ENCODE data around the gene MDM2.

The MDM2 gene

DNA sequence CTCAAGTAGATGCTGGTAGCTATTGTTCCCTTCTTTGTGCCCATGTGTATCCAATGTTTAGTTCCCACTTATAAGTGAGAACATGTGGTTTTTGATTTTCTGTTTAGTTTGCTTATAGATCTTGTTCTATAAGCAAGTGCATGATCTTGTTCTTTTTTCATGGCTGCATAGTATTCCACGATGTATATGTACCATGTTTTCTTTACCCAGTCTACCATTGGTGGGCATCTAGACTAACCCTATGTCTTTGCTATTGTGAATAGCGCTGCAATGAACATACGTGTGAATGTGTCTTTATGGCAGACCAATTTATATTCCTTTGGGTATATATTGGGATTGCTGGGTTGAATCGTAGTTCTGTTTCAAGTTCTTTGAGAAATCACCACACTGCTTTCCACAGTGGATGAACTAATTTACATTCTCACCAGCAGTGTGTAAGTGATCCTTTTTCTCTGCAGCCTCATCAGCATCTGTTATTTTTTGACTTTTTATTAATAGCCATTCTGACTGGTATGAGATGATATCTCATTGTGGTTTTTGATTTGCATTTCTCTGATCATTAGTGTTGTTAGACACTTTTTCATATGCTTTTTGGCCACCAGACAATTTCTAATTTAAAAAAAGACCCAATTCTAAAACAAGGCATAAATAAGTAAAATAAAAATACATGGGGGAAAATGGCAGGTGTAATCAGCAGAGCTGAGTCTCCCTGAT is 74.4 kb downstream of the MDM2 start:
- no peak for DNase-seq

DNA sequence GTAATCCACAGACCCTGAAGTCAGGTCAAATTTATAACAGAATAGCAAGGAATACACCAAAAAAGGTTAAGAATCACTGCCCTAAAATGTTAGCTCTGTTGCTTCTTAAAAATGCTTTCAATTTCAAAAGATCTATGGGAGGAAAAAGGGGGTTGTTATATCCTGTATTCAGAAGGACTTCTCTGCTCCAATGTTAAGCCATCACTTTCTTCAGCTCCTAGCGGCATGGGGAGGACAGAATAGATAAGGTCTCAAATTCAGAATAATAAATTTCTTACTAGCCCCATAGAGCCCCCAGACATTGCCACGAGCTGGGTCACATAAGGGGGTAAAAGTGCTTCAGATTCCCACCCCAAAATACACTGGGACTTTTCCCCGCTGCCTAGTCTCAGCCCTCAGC is 75.2 kb downstream of the MDM2 start:
- DNase-seq: no peak

DNA sequence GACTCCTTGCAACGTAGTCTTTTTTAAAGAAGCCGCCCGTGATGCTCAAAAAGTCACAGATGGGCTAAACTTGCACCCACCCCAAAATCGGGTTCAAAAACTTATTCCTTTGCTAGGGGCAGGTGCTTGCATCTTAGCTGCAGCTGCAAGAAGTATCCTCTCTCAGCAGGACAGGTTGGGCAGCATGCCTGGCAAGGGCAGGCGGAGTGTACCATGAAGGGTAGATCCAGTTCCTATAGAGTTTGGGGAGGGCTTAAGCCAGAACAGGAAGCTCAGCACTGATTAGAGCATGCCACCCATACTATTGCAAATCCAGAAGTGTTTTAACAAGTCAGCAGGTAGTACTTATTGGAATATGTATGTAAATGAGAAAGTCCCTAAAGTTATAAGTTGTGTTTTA is 76.3 kb downstream of the MDM2 start:
- DNase-seq: no peak

DNA sequence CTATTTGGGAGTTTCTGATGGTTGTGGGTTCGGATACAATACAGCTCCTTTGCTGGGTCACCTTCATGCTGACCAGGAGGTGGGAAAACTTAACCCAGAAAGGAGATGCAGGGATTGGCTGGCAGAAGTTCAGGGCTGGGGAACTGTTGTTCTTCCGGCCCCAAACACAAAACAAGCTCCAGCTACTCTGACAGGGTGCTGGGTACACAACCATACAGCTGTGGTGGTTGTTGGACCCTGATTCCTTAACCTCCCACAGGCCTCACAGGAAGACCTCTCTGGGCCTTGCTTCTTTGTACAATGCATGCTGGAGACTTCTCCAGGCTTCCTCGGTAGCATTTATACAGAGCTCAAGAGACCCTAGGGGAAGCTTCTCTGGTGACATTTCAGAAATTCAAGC is 77.4 kb downstream of the MDM2 start:
- DNase-seq: no peak

DNA sequence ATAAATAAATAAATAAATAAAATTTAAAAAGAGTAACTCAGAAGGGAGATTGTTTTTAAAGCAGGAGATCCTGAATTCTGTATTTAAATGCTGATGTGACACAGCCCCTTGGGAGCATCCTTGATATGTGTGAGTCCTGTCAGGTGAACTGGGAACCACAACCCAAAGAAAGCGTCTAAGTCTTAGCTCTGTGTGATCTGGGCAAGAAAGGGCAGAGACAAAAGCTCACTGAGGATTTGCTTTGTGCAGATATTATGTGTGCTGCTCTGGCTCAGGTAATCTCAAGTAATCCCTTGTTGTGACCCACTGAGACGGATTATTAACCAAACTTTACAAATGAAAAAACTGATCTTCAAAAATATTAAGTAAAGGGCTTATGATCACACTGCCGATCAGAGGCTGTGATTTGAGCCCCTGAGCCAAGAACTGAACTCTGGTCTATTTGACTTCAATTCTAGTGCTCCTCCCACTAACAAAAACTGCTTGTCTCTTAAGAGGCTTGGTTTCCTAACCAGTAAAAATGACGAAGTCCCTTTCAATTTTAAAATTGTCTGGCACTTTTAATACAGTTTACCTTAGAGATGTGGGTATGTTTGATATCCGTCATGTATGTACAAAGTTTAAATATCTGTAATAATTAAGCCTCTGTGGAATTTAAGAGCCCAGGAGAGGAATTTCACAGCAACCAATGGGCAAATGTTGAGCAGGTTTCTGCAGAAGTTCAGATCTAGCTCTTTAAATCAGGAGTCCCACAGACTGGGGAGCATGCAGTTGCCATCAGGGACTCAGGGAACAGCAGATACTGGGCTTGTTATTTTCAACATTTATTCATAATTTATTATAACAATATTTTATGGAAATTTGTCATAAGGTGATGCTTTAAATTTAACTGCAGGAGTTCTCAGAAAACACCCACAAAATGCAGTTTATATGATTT is 78.9 kb downstream of the MDM2 start:
- no peak for DNase-seq

DNA sequence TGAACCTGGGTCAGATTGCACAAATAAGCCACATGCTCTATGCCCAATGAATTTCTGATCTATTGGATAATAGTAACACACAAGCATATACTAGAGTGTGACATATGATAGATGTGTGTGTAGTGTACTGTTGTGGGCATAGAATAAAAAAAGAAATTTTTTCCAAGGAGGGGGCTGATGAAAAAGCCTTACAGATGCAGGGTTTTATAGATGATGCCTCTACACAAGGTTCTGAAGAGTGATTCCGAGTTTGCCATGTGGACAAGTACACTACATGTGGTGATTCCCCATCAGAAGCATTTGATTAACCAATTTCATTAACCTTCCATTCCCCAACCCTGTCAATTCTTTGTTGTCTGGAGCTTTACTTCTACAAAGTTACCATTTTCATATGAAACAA is 79.7 kb downstream of the MDM2 start:
- no peak for DNase-seq

DNA sequence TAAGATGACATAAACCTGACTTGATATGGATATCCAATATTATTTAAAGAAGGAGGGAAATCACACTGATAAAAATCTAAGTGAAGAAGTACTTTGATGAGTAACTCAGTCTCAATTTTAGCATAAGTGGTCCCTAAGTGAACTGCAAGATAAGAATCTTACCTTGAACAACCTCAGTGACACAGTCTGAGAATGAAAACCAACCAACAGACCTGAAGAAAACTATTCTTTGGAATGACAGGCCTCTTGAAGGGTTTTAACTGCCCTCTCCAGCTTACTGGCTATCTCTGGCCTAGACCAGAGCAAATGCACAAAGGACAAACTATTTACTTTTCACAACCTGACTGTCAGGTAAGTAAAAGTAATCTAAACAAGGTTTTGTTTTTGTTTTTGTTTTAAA is 80.3 kb downstream of the MDM2 start:
- DNase-seq: no peak

DNA sequence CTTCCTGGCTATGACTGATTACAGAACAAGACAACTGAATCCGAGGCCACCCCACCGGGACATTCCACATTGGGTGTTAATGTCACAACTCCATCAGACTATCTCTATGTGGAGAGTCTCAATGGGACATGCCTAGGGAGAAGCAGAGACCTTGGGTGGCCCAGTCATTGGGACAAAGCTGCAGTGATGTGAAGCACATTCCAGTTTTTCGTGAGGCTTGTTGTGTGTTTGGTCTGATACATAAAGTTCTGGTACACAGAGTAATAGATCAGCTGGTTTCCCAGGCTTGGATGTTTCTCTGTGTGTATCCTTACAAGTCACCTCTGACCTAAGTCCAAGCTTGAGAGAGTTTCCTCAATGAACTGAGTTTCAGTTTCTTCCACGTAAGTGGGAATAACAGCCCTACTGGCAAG is 82.7 kb downstream of the MDM2 start:
- DNase-seq: no peak

DNA sequence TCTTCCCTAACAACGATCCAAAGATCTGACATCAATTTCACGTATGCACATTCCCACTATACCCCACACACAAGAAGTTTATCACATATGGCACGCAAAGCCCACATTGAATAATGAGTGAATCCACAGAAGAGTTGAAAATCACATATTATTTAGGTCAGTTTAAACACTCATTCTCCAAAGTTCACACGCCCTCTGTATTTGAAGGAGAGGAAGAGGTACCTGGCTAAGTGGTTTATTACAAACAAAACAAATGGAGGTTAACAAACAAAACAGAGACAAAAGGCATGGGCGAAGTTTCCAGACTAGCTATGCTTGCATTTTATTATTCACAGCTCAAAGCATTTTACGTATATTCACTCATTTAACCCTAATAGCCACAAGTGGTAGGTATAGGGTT is 83.2 kb downstream of the MDM2 start:
- no peak for DNase-seq

DNA sequence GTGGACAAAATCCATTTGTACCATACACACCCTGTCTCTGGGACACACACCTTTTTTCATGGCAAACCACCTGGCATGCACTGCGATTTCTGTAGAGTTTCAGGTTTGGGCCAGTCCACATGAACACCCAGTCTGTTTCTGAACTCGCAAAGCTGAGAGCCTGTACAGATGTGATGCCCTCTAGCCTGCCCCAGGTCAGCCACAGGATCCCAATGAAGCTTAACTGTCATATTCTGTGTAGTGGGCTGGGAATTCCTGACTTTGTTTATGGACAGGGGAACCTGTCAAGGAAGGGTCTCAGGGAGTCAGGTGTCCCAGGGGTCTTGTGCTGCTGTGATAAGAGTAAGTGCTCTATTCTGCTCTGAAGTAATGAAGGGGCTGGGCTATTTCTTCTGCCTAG is 85.2 kb downstream of the MDM2 start:
- no peak for DNase-seq

DNA sequence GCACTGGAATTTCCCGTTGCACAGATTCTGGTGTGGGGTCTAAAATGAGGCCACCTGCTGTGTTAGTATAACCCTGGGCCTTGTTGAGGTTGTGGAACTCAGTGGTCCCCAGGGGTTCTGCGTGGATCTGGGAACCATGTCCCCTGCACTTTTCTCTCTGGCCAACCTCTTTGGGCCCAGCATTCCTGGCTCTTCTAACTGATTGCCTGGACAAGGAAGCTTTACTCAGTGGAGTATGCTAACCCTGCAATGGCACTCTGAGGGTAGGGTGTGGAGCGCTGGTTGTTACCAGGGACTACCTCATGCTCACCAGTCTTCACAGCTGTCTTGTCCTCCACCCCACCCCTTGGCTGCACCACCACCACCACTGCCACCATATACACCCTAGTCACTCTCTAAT is 85.8 kb downstream of the MDM2 start:
- no peak for DNase-seq

DNA sequence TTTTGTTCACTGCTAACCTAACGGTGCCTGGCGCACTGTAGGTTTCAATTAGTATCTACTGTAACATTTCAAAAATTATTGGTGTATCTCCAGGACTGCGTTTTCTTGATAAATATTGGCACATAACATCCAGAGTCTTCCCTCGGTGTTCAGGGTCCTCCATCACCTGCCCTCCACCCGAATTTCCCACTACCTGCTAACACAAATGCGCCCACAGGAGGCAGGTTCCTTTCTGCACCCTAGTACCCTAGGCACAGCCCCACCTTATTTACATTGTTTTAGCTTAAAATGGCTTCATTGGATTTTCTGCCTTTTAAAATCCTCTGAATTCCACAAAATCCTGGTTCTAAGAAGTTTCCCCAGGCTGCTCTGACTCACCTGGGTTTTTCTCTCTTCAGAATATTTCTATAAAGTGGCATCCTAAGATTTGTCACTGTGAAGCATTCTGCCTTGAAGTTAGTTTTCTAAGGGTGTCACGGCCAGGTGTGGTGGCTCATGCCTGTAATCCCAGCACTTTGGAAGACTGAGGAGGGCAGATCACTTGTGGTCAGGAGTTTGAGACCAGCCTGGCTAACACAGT is 86.4 kb downstream of the MDM2 start:
- no peak for DNase-seq

DNA sequence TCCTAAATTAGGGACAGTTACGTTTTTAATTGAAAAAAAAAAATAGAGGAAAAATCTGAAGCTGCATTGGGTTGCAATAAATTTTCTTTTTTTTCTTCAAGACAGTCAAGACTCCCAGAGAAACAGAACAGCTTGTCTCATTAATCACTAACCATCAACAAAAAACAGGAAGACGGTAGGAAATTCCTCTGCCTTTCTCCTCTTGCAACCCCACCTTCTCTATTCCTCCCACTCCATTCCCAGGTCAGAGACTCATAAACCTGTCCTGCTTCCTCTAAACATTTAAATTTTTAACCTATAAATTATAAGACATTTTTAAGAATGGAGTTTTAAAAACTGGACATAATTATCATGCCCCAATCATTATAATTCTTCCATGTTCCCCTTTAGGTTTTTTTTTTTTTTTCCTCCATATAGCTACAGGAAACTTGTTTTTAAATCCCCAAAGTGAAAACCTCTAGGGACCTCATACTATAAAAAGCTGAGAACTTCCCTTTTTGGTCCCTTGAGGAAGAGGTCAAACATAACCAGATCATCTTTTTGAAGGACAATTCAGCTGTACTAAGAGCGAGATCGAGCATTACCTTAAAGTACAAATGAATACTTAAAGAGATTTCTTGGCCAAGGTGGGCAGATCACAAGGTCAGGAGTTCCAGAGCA is 89.0 kb downstream of the MDM2 start:
- no peak for DNase-seq

DNA sequence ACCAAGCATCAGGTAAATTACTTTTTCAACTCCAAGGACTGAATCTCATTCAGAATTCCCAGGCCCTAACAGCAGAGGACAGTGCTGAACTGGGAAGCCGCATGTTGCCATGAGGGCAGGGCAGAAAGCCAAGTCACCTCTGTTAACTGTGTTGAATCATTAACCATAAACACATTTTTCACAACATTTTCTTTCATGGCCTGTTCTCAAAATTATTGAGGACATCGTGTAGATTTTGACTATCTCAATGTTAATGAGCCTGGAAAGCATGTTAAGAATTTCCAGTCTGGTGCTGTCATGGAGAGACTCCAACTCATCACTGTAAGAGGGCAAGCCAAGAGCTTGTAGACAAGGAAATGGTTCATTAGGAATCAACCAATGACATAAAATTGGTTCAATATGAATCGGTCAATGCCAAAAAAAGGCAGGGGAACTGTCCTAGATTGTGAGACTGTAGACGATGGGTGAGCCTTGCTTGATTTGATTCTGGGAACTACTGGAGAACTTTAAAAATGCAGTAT is 91.3 kb downstream of the MDM2 start:
- no peak for DNase-seq

DNA sequence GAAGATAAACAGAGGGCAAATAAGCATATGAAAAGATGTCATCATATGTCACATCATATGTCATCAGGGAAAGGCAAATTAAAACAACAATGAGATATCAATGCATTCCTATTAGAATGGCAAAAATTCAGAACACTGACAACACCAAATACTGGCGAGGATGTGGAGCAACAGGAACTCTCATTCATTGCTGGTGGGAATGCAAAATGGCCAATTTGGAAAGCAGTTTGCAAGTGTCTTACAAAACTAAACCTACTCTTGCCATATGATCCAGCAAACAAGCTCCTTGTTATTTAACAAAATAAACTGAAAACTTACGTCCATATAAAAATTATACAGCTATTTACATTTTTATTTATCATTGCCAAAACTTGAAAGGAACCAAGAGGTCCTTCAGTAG is 92.3 kb downstream of the MDM2 start:
- DNase-seq: no peak
